Spleen (tissue), 7 donors: ENCODE measurements around the gene TCF7L2.

Experiments
- CTCF ChIP-seq, 11 experiments: fragments of 200-600 bp in 7 of 11; fragments of 450-650 bp in 4 of 11; sonication (generic) in 4 of 11; IDR thresholded peaks in 8 of 11; conservative IDR thresholded peaks in 3 of 11; 1 replicate in 7 of 11; 2 replicates in 4 of 11; pipeline versions ENCODE4 v1.4.0 to v1.8.0; 2016 to 2021; ENCODE audit warnings: antibody characterized with exemption in 11 of 11, inconsistent platforms in 4 of 11, mild to moderate bottlenecking in 1 of 11
- POLR2A ChIP-seq, 3 donors: fragments of 450-650 bp; IDR thresholded peaks; one replicate each; pipeline ENCODE4 v1.5.1; 2017; ENCODE audit warnings: antibody characterized with exemption in 3 of 3, mild to moderate bottlenecking in 1 of 3
- POLR2AphosphoS5 ChIP-seq, 3 donors: sonication (generic); formaldehyde crosslinking; IDR thresholded peaks; one replicate each; pipeline ENCODE4 v1.5.1; 2017; ENCODE audit warnings: antibody characterized with exemption in 3 of 3
- donor health status: DM: no; HTN: no; CAD: no; lungs with moderate emphysema.
- donor health status: DM: no; HTN: no; CAD: no.
- donor health status: DM: no; HTN: no; CAD: no.

DNA sequence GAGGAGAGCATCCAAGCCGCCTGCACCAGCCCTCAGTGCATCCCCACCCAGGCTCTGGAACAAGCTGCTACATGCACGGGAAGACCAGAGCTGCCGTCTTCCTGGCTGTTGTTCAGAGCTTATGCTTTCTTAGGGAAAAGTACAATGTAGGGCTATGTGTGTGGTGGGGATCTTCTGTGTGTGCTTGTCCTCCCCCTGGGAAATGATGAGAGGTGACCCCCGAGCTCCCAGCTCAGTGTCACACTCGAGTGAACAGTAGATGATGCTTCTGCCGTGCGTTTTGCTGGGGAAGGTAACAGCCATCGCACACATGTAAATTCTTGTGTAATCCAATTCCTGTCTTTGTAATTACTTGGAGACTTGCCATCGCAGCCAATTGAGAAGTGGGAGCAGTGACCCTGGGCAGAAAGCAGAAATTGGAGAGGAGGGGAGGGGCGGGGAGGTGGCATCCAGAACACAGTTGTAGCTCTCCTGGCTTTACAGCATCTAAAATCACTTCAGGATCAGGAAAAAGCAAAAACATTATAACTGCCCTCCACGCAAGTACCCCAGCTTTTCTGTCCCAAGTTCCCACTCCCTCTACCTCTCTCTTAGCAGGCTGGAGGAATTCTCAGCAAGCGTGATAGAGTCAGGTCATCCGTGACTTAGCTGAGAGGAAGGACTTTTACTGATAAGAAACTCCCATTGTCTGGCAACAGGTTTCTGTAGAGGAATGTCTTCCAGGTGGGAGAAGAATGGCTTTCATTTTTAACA is 149.6 kb downstream of the TCF7L2 start:
- TF ChIP-seq POLR2AphosphoS5 (IDR thresholded peaks at IDR 0.05) (peak in 1 of 3 donors; percentile 47), CTCF (IDR thresholded peaks at IDR 0.05 in 8 of 11, conservative IDR thresholded peaks at IDR 0.05 in 3 of 11) (no peak), POLR2A (IDR thresholded peaks at IDR 0.05) (no peak)
